ENCODE results near the gene HJV.

HJV gene

DNA sequence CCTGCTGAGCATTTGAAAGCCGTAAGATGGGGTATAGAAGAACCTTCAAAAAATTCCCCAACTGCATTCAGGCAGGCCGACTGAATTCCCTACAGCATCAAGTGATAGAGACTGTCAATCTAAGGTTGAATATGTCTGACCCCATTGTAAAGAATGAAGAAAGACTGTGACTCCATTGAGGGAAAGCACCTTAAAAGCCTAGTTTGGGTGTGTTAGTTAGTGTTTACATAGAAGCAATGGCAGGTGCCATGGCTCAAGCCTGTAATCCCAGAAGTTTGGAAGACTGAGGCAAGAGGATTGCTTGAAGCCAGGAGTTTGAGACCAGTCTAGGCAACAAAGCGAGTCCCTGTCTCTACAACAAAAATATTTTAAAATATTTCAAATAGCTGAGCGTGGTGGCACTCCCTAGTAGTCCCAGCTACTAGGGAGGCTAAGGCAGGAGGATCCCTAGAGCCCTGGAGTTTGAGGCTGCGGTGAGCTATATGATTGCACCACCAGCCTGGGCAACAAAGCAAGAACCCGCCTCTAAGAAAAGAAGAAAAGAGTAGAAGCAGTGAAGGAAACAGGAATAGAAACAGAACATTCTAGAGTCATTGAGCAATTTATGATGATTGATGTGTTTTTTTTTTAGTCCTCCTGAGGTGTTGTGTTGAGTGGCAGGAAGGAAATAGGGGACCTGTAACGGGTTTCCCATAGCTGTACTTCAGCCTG is 41.6 kb downstream of the HJV start:
- Histone ChIP-seq H3K27me3 (ENCODE audit: control insufficient read depth, insufficient read depth, low read length) (no peaks in the 10 kb centered on the region), H3K4me1 (ENCODE audit: control insufficient read depth, insufficient read depth, low read length) (peaks cover 52% of the 10 kb centered on the region), H3K4me3 (ENCODE audit: low read length) (peak overlapping the region; percentile 10), H3K9me3 (replicated peaks; ENCODE audit: low read length) (no peaks in the 10 kb centered on the region), H3K9ac (ENCODE audit: low read depth, low read length) (peak overlapping the region; percentile 32), H3K36me3 (ENCODE audit: insufficient read depth, low read length) (peaks cover 3% of the 10 kb centered on the region), H3K4me2 (ENCODE audit: low read length) (peak overlapping the region; percentile 41)

DNA sequence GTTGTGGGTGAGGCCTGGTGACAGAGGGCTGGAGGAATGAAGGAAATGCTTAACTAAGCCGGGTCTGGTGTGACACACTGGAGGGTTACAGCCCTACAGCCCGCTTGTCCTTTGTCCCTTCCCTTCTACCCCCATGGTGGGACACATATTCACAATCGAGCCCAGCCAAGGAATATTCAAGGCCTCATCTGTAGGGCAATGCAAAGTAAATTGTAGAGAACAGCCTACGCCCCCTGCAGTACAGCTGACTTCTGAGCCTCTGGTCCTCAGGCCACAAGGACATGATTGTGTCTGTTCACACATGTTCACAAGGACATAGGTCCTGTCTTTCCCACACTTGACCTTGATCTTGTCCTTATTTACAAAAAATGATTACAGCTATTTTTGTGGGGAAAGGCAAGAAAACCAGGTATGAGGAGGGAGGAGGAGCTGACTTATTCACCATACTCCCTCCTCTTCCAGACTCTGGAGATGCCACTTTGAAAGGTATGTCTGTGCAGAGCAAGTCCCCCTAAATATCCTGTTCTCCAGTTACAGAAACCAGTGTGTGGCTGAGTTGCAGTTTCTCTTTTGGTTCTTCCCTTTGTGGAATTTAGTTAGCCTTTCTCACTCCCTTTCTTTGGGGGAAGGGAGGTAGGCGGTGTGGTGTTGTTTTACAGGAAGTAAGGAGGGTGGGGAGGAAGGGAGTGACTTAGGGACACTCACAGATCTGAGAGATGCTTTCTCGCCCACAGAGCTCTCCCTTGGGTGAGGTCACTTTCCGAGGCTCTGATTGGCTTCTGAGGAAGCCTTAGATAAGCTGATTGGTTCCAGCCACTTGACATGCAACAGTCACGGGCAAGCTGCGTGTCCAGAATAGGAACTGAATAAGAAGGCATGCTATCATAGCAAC is 42.4 kb downstream of the HJV start:
- Histone ChIP-seq H3K9me3 (replicated peaks; ENCODE audit: low read length) (no peaks in the 10 kb centered on the region), H3K4me1 (ENCODE audit: control insufficient read depth, insufficient read depth, low read length) (peaks cover 46% of the 10 kb centered on the region), H3K4me2 (ENCODE audit: low read length) (peak overlapping the region; percentile 74), H3K36me3 (ENCODE audit: insufficient read depth, low read length) (peaks cover 3% of the 10 kb centered on the region), H3K27me3 (ENCODE audit: control insufficient read depth, insufficient read depth, low read length) (no peaks in the 10 kb centered on the region), H3K4me3 (ENCODE audit: low read length) (peak overlapping the region; percentile 29), H3K9ac (ENCODE audit: low read depth, low read length) (peak overlapping the region; percentile 79)

DNA sequence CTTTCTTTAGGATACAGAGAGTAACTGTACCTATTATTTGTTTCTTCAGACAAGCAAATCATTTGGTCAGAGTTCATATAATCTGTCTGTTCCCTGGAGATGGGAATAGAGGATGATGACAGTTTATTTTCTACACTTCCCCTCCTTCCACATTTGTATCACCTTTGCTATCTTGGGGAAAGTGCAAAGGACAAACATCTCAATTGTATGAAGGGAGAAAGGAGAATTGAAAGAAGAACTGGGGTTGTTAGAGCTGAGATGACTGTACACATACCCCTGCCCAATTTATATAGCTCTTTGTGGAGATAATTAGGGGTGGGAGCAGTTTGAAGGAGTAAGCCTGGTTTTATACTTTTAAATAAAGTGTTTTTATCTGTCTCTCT is 43.1 kb downstream of the HJV start:
- Histone ChIP-seq H3K4me1 (ENCODE audit: control insufficient read depth, insufficient read depth, low read length) (peaks cover 39% of the 10 kb centered on the region), H3K27me3 (ENCODE audit: control insufficient read depth, insufficient read depth, low read length) (no peaks in the 10 kb centered on the region), H3K4me2 (ENCODE audit: low read length) (peak overlapping the region; percentile 74), H3K9me3 (replicated peaks; ENCODE audit: low read length) (no peaks in the 10 kb centered on the region), H3K9ac (ENCODE audit: low read depth, low read length) (peak overlapping the region; percentile 79), H3K4me3 (ENCODE audit: low read length) (peak overlapping the region; percentile 29), H3K36me3 (ENCODE audit: insufficient read depth, low read length) (peaks cover 3% of the 10 kb centered on the region)

DNA sequence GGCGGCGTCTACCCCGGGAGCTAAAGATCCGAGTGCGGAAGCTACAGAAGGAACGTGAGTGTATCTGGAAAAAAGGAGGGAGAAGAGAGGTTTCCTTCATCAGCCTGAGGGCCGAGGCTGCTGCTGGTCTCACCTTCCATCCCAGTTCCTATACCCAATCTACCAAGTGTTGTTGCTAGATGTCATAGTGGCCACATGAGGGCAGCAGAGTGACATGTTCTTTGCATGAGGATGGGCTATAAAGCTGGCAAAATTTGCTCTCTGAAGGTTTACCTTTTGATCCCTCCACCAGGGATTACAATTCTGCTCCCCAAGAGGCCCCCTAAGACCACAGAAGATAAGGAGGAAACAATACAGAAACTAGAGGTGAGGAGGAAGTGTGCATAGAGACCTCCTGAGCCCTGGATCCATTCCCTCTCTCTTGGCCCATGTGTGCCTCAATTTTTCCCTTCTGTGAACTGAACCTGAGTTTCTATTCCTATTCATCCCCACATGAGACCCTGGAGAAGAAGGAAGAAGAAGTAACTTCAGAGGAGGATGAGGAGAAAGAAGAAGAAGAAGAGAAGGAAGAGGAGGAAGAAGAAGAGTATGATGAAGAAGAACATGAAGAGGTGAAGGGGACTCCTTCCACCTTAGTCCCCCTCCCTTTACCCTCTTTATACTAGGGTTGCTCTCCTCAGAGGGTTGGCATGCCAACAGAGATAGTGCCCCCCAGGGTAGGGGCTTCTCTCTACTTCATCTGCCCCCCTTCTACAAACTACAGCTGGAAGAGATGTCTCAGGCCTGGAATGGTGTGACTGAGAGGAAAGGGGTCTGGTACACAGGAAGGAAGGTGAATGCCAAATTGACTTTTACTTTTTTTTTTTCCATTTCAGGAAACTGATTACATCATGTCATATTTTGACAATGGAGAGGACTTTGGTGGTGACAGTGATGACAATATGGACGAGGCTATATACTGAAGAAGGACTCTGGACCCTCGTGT is 43.8 kb downstream of the HJV start:
- Histone ChIP-seq H3K36me3 (ENCODE audit: insufficient read depth, low read length) (peaks cover 3% of the 10 kb centered on the region), H3K4me2 (ENCODE audit: low read length) (peak overlapping the region; percentile 74), H3K27me3 (ENCODE audit: control insufficient read depth, insufficient read depth, low read length) (no peaks in the 10 kb centered on the region), H3K9me3 (replicated peaks; ENCODE audit: low read length) (no peaks in the 10 kb centered on the region), H3K4me3 (ENCODE audit: low read length) (no peak overlapping the region), H3K4me1 (ENCODE audit: control insufficient read depth, insufficient read depth, low read length) (peaks cover 32% of the 10 kb centered on the region), H3K9ac (ENCODE audit: low read depth, low read length) (peak overlapping the region; percentile 79)

DNA sequence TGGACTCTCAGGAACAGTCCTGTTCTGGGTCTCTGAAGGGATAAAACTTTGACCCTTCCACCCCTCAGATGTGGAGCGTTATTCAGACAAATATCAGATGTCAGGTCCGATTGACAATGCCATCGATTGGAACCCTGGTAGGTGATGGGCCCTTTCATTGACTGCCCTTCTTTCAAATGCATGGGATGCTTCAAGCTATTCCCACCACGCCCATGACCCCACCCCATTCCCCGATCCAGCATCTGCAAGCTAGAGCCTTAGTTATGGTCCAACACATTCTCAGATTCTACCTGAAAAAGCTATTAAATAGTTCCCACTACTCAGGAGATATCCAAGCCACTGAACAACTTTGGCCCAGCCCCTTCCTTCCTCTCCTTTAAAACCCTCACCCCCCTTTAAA is 44.5 kb downstream of the HJV start:
- H3K27me3 ChIP-seq (ENCODE audit: control insufficient read depth, insufficient read depth, low read length) = no peaks in the 10 kb centered on the region
- no peak overlapping the region for H3K4me2 ChIP-seq (ENCODE audit: low read length)
- H3K36me3 ChIP-seq (ENCODE audit: insufficient read depth, low read length) = peaks cover 3% of the 10 kb centered on the region
- no peak overlapping the region for H3K4me3 ChIP-seq (ENCODE audit: low read length)
- peaks cover 30% of the 10 kb centered on the region for H3K4me1 ChIP-seq (ENCODE audit: control insufficient read depth, insufficient read depth, low read length)
- H3K9me3 ChIP-seq (replicated peaks; ENCODE audit: low read length) = no peaks in the 10 kb centered on the region
- H3K9ac ChIP-seq (ENCODE audit: low read depth, low read length) = no peak overlapping the region

DNA sequence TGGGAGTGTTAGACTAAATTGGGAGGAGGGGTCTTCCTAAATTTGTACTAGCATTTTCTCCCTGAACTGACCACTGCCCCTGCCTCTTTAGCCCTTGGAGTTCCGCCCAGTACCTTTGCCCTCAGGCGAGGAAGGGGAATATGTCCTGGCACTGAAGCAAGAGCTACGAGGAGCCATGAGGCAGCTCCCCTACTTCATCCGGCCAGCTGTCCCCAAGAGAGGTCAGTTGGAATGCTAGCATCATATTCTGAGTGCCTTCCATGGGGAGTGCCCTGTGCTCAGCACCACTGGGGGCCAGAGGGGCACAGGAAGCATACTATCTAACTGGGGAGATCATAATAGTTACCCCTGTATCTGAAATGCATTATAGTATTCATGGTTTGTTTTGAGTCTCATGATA is 46.3 kb downstream of the HJV start:
- Histone ChIP-seq H3K4me1 (ENCODE audit: control insufficient read depth, insufficient read depth, low read length) (peaks cover 27% of the 10 kb centered on the region), H3K27me3 (ENCODE audit: control insufficient read depth, insufficient read depth, low read length) (no peaks in the 10 kb centered on the region), H3K4me3 (ENCODE audit: low read length) (no peak overlapping the region), H3K36me3 (ENCODE audit: insufficient read depth, low read length) (peaks cover 3% of the 10 kb centered on the region), H3K9ac (ENCODE audit: low read depth, low read length) (no peak overlapping the region), H3K9me3 (replicated peaks; ENCODE audit: low read length) (no peaks in the 10 kb centered on the region), H3K4me2 (ENCODE audit: low read length) (no peak overlapping the region)

DNA sequence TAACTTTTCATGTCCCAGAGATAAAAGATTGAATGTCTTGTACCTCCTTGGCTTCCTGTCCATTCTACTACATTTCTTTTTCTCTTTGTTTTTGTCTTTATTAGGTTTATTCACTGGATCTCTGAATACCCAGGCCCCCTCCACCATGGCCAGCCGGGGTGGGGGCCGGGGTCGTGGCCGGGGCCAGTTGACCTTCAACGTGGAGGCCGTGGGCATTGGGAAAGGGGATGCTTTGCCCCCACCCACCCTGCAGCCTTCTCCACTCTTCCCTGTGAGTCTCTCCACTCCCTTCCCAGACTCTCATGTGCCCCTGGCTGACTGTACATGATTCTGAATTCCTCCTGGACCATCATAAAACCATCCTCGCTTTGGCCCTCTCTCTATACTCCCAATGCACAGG is 46.8 kb downstream of the HJV start:
- Histone ChIP-seq H3K4me3 (ENCODE audit: low read length) (no peak overlapping the region), H3K36me3 (ENCODE audit: insufficient read depth, low read length) (peaks cover 3% of the 10 kb centered on the region), H3K9me3 (replicated peaks; ENCODE audit: low read length) (no peaks in the 10 kb centered on the region), H3K4me1 (ENCODE audit: control insufficient read depth, insufficient read depth, low read length) (peaks cover 22% of the 10 kb centered on the region), H3K27me3 (ENCODE audit: control insufficient read depth, insufficient read depth, low read length) (no peaks in the 10 kb centered on the region), H3K9ac (ENCODE audit: low read depth, low read length) (no peak overlapping the region), H3K4me2 (ENCODE audit: low read length) (no peak overlapping the region)

DNA sequence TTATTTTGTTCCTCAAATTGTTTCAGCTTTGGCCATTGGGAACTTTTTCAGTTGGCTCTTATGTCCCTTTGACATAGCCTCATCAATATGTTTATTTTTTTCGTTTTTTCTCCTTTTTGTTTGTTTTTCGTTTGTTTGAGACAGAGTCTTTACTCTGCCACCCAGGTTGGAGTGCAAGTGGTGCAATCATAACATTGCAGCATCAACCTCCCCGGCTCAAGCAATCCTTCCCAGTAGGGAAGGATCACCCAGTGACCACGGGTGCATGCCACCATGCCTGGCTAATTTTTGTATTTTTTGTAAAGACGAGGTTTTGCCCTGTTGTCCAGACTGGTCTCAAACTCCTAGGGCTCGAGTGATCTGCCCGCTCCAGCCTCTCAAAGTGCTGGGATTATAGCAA is 49.0 kb downstream of the HJV start:
- H3K36me3 ChIP-seq (ENCODE audit: insufficient read depth, low read length) = no peaks in the 10 kb centered on the region
- no peaks in the 10 kb centered on the region for H3K27me3 ChIP-seq (ENCODE audit: control insufficient read depth, insufficient read depth, low read length)
- no peaks in the 10 kb centered on the region for H3K9me3 ChIP-seq (replicated peaks; ENCODE audit: low read length)
- H3K4me3 ChIP-seq (ENCODE audit: low read length) = no peak overlapping the region
- peaks cover 3% of the 10 kb centered on the region for H3K4me1 ChIP-seq (ENCODE audit: control insufficient read depth, insufficient read depth, low read length)
- no peak overlapping the region for H3K4me2 ChIP-seq (ENCODE audit: low read length)
- no peak overlapping the region for H3K9ac ChIP-seq (ENCODE audit: low read depth, low read length)

Small RNAs within 50 kb of the gene (small RNA-seq; reads per million reads assigned to genes)
- 73.1 reads per million, percentile 96 among the genes with 10 or more reads in this experiment for gene RNVU1-6
